K562 (cell line): Measurements from ENCODE around the gene PLEKHH3. TPM values are rescaled to one million over a fixed set of nuclear protein-coding genes. Genes with fewer than 3 reads are reported as not detected.

Experiments
- ADNP ChIP-seq: fragments of 200-800 bp; sonication (Bioruptor generic); IDR thresholded peaks from 2 replicates; pipeline ENCODE4 v1.6.1; 2016; ENCODE audit warnings: missing genetic modification characterization, missing compliant biosample characterization
- ARHGAP35 ChIP-seq: fragments of 450-650 bp; IDR thresholded peaks from 2 replicates; pipeline ENCODE4 v1.6.1; 2018; ENCODE audit not compliant: partially characterized antibody
- CCNT2 ChIP-seq: IDR thresholded peaks from 2 replicates; pipeline ENCODE4 v1.6.1; 2011; ENCODE audit warnings: borderline replicate concordance, low read depth, mild to moderate bottlenecking, moderate library complexity, mixed read lengths, low read length; ENCODE audit not compliant: insufficient read length; ENCODE audit errors: extremely low read depth
- CHD4 ChIP-seq: fragments of 200-600 bp; sonication (generic); IDR thresholded peaks from 3 replicates; pipeline ENCODE4 v1.6.1; 2012; ENCODE audit warnings: low read depth, mild to moderate bottlenecking, mixed read lengths, low read length, inconsistent platforms; ENCODE audit not compliant: insufficient read depth, insufficient replicate concordance, poor library complexity, severe bottlenecking
- EHMT2 ChIP-seq: fragments of 450-650 bp; IDR thresholded peaks from 2 replicates; pipeline ENCODE4 v1.6.1; 2018; ENCODE audit warnings: antibody characterized with exemption
- FOXJ2 ChIP-seq: fragments of 200-800 bp; sonication (Bioruptor generic); IDR thresholded peaks from 2 replicates; pipeline ENCODE4 v1.6.1; 2016; ENCODE audit warnings: missing genetic modification characterization, missing compliant biosample characterization
- FOXM1 ChIP-seq, 2 experiments: fragments of 450-650 bp in 1 of 2; sonication (generic) in 1 of 2; formaldehyde crosslinking in 1 of 2; IDR thresholded peaks; 2 replicates each; pipeline versions ENCODE4 v1.6.1 to v1.9.0; 2017 to 2022; ENCODE audit warnings: low read depth in 2 of 2, mild to moderate bottlenecking in 2 of 2, missing genetic modification reagents in 1 of 2, moderate library complexity in 1 of 2
- HMGN3 ChIP-seq: IDR thresholded peaks from 2 replicates; pipeline ENCODE4 v1.6.1; 2011; ENCODE audit warnings: borderline replicate concordance, low read depth, mild to moderate bottlenecking, mixed read lengths, low read length; ENCODE audit not compliant: insufficient read length; ENCODE audit errors: extremely low read depth
- KHSRP ChIP-seq: fragments of 450-650 bp; IDR thresholded peaks from 2 replicates; pipeline ENCODE4 v1.6.1; 2017
- MIER1 ChIP-seq: fragments of 450-650 bp; IDR thresholded peaks from 2 replicates; pipeline ENCODE4 v1.6.1; 2016; ENCODE audit warnings: antibody characterized with exemption, mild to moderate bottlenecking, low read depth
- MTA2 ChIP-seq: fragments of 450-650 bp; IDR thresholded peaks from 2 replicates; pipeline ENCODE4 v1.6.1; 2016; ENCODE audit warnings: low read depth
- NEUROD1 ChIP-seq: fragments of 150-350 bp; IDR thresholded peaks from 2 replicates; pipeline ENCODE4 v1.6.1; 2014; ENCODE audit warnings: borderline replicate concordance, low read length, low read depth; ENCODE audit not compliant: partially characterized antibody
- NFE2 ChIP-seq: IDR thresholded peaks from 2 replicates; pipeline ENCODE4 v1.6.1; 2014; ENCODE audit warnings: antibody characterized with exemption, low read depth
- NFE2L1 ChIP-seq: fragments of 450-650 bp; IDR thresholded peaks from 2 replicates; pipeline ENCODE4 v1.6.1; 2016; ENCODE audit warnings: missing genetic modification characterization, low read depth, mild to moderate bottlenecking, missing compliant biosample characterization, moderate library complexity, borderline replicate concordance
- NR2C2 ChIP-seq, 2 experiments: fragments of 200-800 bp in 1 of 2; sonication (Bioruptor generic) in 1 of 2; sonication (generic) in 1 of 2; formaldehyde crosslinking in 1 of 2; IDR thresholded peaks; 2 replicates each; pipeline versions ENCODE4 v1.6.1 to v1.8.0; 2016 to 2022; ENCODE audit warnings: mild to moderate bottlenecking in 1 of 2, missing compliant biosample characterization in 1 of 2, missing genetic modification characterization in 1 of 2, missing genetic modification reagents in 1 of 2
- PPARD ChIP-seq: fragments of 250-450 bp; sonication (Bioruptor Pico); IDR thresholded peaks from 2 replicates; pipeline ENCODE4 v1.8.0; 2022; ENCODE audit warnings: inconsistent platforms, mild to moderate bottlenecking, moderate library complexity
- RBBP5 ChIP-seq: fragments of 200-600 bp; sonication (generic); IDR thresholded peaks from 2 replicates; pipeline ENCODE4 v1.6.1; 2012; ENCODE audit warnings: borderline replicate concordance, mild to moderate bottlenecking, low read length, control low read depth, inconsistent platforms; ENCODE audit not compliant: insufficient read depth, poor library complexity, severe bottlenecking
- SAFB ChIP-seq: fragments of 200-400 bp; formaldehyde crosslinking; IDR thresholded peaks from 2 replicates; pipeline ENCODE4 v1.6.1; 2017; ENCODE audit warnings: low read depth, low read length, borderline replicate concordance
- SETDB1 ChIP-seq: IDR thresholded peaks from one replicate; pipeline ENCODE4 v1.6.1; 2012; ENCODE audit warnings: low read length, control low read depth, inconsistent platforms
- SMAD2 ChIP-seq: fragments of 150-350 bp; IDR thresholded peaks from 2 replicates; pipeline ENCODE4 v1.6.1; 2014; ENCODE audit warnings: low read depth, mild to moderate bottlenecking, low read length
- SMARCE1 ChIP-seq: fragments of 450-650 bp; IDR thresholded peaks from 2 replicates; pipeline ENCODE4 v1.7.1; 2016; ENCODE audit warnings: mild to moderate bottlenecking
- SP1 ChIP-seq: sonication (generic); formaldehyde crosslinking; IDR thresholded peaks from 2 replicates; pipeline ENCODE4 v1.8.1; 2022; ENCODE audit warnings: mild to moderate bottlenecking, missing genetic modification reagents
- SP2 ChIP-seq: IDR thresholded peaks from 2 replicates; pipeline ENCODE4 v1.6.1; 2011; ENCODE audit warnings: mild to moderate bottlenecking, low read depth, low read length, moderate library complexity; ENCODE audit not compliant: poor library complexity, severe bottlenecking; ENCODE audit errors: extremely low read depth
- U2AF1 ChIP-seq: fragments of 200-400 bp; formaldehyde crosslinking; optimal IDR thresholded peaks from 2 replicates; pipeline ENCODE3; 2017; ENCODE audit warnings: mild to moderate bottlenecking, low read depth, low read length, moderate library complexity
- YY1 ChIP-seq, 3 experiments: IDR thresholded peaks; 2 replicates each; pipeline ENCODE4 v1.6.1; 2011; ENCODE audit warnings: low read length in 2 of 3, mild to moderate bottlenecking in 2 of 3, moderate library complexity in 2 of 3, borderline replicate concordance in 1 of 3, control low read depth in 1 of 3, low read depth in 1 of 3; ENCODE audit not compliant: insufficient read depth in 3 of 3, insufficient replicate concordance in 2 of 3, control insufficient read depth in 1 of 3, insufficient read length in 1 of 3; ENCODE audit errors: extremely low read depth in 1 of 3
- ZFP36 ChIP-seq: fragments of 150-350 bp; IDR thresholded peaks from 2 replicates; pipeline ENCODE4 v1.6.1; 2018; ENCODE audit warnings: low read length, low read depth; ENCODE audit not compliant: partially characterized antibody
- ZNF174 ChIP-seq: fragments of 250-450 bp; sonication (Bioruptor Pico); IDR thresholded peaks from 2 replicates; pipeline ENCODE4 v1.4.0; 2020; ENCODE audit warnings: mild to moderate bottlenecking
- ZNF785 ChIP-seq: fragments of 250-450 bp; sonication (Bioruptor Pico); IDR thresholded peaks from 2 replicates; pipeline ENCODE4 v1.4.0; 2020; ENCODE audit warnings: mild to moderate bottlenecking
- polyA plus RNA-seq, 8 experiments: library from polyadenylated mRNA; depleted of rRNA in 4 of 8; stranded (reverse) in 5 of 8; unstranded in 3 of 8; fragments of >200 nt; fragmentation: Nextera tagmentation in 2 of 8; fragmentation: Illumina TruSeq in 1 of 8; extraction: Ambion mirVana in 2 of 8; extraction: Trizol in 1 of 8; gene quantifications; 2 replicates each; pipeline versions ENCODE4 v1.2.1 to v1.2.3, GENCODE V29; 2011 to 2014; ENCODE audit warnings: inconsistent platforms in 1 of 8, missing spikeins in 1 of 8
- total RNA-seq, 7 experiments: library from RNA; depleted of rRNA in 6 of 7; stranded (reverse); fragments of >200 nt in 6 of 7; fragmentation: Illumina TruSeq in 2 of 7; extraction: Trizol in 2 of 7; gene quantifications; 2 replicates each; pipeline versions ENCODE4 v1.2.1 to v1.2.3, GENCODE V29; 2011 to 2021; ENCODE audit warnings: low replicate concordance in 1 of 7

PLEKHH3 gene
- total and polyA plus RNA-seq, 9 of the 15 experiments (the other 6 are each of a cell fraction or from before 2014, with no cell fraction given): 0.58 to 34.5 (median 5.0) TPM

DNA sequence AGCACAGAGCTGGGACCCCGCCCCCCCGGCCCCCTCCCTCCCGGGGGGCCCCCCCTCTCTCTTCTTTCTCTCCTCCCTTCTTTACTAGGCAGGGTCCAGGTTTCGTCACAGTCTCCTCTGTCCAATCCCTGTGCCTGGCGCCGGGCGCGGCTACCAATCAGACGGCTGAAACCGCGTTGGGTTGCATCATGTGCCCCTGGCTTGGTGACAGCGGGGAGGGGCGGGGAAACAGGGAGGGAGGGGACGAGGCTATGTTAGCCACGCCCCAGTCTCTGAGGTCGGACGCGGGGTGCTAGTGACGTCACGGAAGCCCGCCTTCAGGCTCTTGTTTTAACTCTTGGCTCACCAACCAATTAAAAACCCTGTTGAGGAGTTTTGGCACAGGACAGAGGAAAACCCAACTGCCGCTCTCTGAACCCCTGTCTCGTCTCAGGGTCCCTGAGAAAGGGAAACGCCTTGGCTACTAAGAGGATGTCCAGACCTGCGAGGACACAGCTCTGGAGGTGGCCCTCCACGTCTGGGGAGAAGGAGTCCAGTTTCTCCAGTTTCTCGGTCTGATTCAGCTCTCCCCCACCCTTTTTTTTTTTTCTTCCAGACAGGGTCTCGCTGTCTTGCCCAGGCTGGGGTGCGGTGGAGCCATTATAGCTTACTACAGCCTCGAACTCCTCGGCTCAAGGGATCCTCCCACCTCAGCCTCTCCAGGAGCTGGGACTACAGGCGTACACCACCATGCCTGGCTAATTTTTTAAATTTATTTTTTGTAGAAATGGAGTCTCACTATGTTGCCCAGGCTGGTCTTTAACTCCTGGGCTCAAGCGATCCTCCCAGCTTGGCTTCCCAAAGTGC is 441 bp upstream of the PLEKHH3 start (continued):
- TF ChIP-seq SMAD2: no peak
- no peak for TF ChIP-seq YY1 (IDR thresholded peaks at IDR 0.05; ENCODE audit: borderline replicate concordance in 1 of 3, control insufficient read depth in 1 of 3, extremely low read depth in 1 of 3, insufficient read depth in 3 of 3, insufficient read length in 1 of 3, insufficient replicate concordance in 2 of 3, low read depth in 1 of 3, low read length in 2 of 3)
- TF ChIP-seq NFE2: no peak
- no peak for TF ChIP-seq SAFB
- peak; percentile 41; the same call in 1 of the 2 replicates for TF ChIP-seq FOXM1 (IDR thresholded peaks at IDR 0.05; ENCODE audit: low read depth)
- TF ChIP-seq FOXM1 (CRISPR knock-in tag; IDR thresholded peaks at IDR 0.05; ENCODE audit: low read depth): no peak
- no peak for TF ChIP-seq MTA2
- peak; percentile 29 for TF ChIP-seq NEUROD1
- TF ChIP-seq ZNF174 (CRISPR knock-in tag): no peak
- peak; percentile 54 for TF ChIP-seq CHD4
- no peak for TF ChIP-seq NFE2L1 (tag)
- TF ChIP-seq SP1: peak; percentile 65
- TF ChIP-seq HMGN3: peak; percentile 49
- no peak for TF ChIP-seq ADNP (tag)
- peak; percentile 24; the same call in 1 of the 2 replicates for TF ChIP-seq SMARCE1
- no peak for TF ChIP-seq FOXJ2 (tag)
- TF ChIP-seq MIER1: peak; percentile 58; the same call in 1 of the 2 replicates
- peak; percentile 74 for TF ChIP-seq CCNT2
- no peak for TF ChIP-seq ARHGAP35
- no peak for TF ChIP-seq NR2C2 (CRISPR knock-in tag; IDR thresholded peaks at IDR 0.05)
- peak; percentile 50; the same call in 1 of the 2 replicates for TF ChIP-seq NR2C2 (tag; IDR thresholded peaks at IDR 0.05)
- no peak for TF ChIP-seq ZFP36
- peak; percentile 56 for TF ChIP-seq SP2
- TF ChIP-seq PPARD (CRISPR knock-in tag): no peak
- TF ChIP-seq U2AF1: no peak
- TF ChIP-seq EHMT2: no peak
- peak; percentile 90 for TF ChIP-seq KHSRP
- no peak for TF ChIP-seq RBBP5
- TF ChIP-seq SETDB1: no peak
- no peak for TF ChIP-seq ZNF785 (CRISPR knock-in tag)
